ENCODE data around the gene GCN1. TPM values are rescaled to one million over a fixed set of nuclear protein-coding genes. Genes with fewer than 3 reads are reported as not detected.

The GCN1 gene
- total and polyA plus RNA-seq, 2 donors (not counting 3 experiments of a cell fraction or from before 2014, with no cell fraction given), result 30.1 to 101 TPM

- Histone ChIP-seq H3K9me1 (replicated peaks; ENCODE audit: control insufficient read depth, extremely low read depth, insufficient read depth, low read length) (no peaks in the 10 kb centered on the region), H3K9me3 (replicated peaks; ENCODE audit: control insufficient read depth, insufficient read depth, low read length) (no peaks in the 10 kb centered on the region), H3K79me2 (ENCODE audit: control insufficient read depth, insufficient read depth, low read length) (no peaks in the 10 kb centered on the region), H3K4me3 (replicated peaks in 1 of 3; ENCODE audit: insufficient read depth in 1 of 3, low read depth in 1 of 3, low read length in 3 of 3) (no peak overlapping the region), H4K20me1 (replicated peaks; ENCODE audit: control insufficient read depth, extremely low read depth, insufficient read depth, low read length) (no peaks in the 10 kb centered on the region), H3K4me1 (ENCODE audit: control insufficient read depth, extremely low read depth, insufficient read depth, low read length) (no peaks in the 10 kb centered on the region), H3K27me3 (ENCODE audit: control insufficient read depth in 2 of 2, insufficient read depth in 2 of 2, low read length in 2 of 2) (no peaks in the 10 kb centered on the region), H2AFZ (ENCODE audit: low read depth, low read length) (no peak overlapping the region), H3K36me3 (ENCODE audit: control insufficient read depth in 2 of 2, extremely low read depth in 1 of 2, insufficient read depth in 2 of 2, low read length in 2 of 2) (peaks cover 28 to 59% of the 10 kb centered on the region in 2 experiments), H3K9ac (replicated peaks; ENCODE audit: extremely low read depth, insufficient read depth, low read length) (no peak overlapping the region), H3K4me2 (ENCODE audit: insufficient read depth, low read length) (no peak overlapping the region), H3K27ac (ENCODE audit: insufficient read depth, low read depth, low read length) (no peak overlapping the region)
- FAIRE-seq, result no peak
- intact Hi-C loops (cut with micrococcal nuclease) (no loop called here), dilution Hi-C loops (cut with MboI; ENCODE audit: extremely low pct_ligation_motif_present, low sequenced_read_pairs) (no loop called here)
- TF ChIP-seq POLR2A (IDR thresholded peaks at IDR 0.05; ENCODE audit: low read depth, low read length), result no peak
- no peak for TF ChIP-seq EZH2 (IDR thresholded peaks at IDR 0.05; ENCODE audit: borderline replicate concordance, low read depth, low read length, severe bottlenecking)
- TF ChIP-seq CTCF (IDR thresholded peaks at IDR 0.05; ENCODE audit: extremely low read depth in 1 of 2, insufficient read depth in 1 of 2, low read depth in 1 of 2, low read length in 2 of 2), result no peak
- no peak for TF ChIP-seq GATA2 (IDR thresholded peaks at IDR 0.05; ENCODE audit: insufficient read depth, insufficient read length, low read depth, low read length)
- no peak for TF ChIP-seq MAX (IDR thresholded peaks at IDR 0.05; ENCODE audit: insufficient read depth, insufficient read length)
- no peak for TF ChIP-seq JUN (IDR thresholded peaks at IDR 0.05; ENCODE audit: borderline replicate concordance, insufficient read depth, insufficient read length, low read depth)
- no peak for TF ChIP-seq POLR2AphosphoS5 (IDR thresholded peaks at IDR 0.05; ENCODE audit: insufficient read depth, low read depth, low read length)
- TF ChIP-seq FOS (IDR thresholded peaks at IDR 0.05; ENCODE audit: borderline replicate concordance, insufficient read depth, low read length), result no peak
- TF ChIP-seq MYC (IDR thresholded peaks at IDR 0.05; ENCODE audit: low read depth, low read length), result no peak
- POLR2A ChIA-PET, result no interaction called here
- BruUV-seq (replicated peaks), result no TSS peak
- DNase-seq (ENCODE audit: low read depth, low spot score), result no peak
- CTCF ChIA-PET, result no interaction called here
Observed at GRCh38 chr12:120144215-120144614, 50.3 kb downstream of the GCN1 start.

Measured in endothelial cell of umbilical vein (primary cell).